NCI-H2196 (cell line): ENCODE results near the gene AKNAD1.
"Not testable (repeated sequence)": the region's sequence is repeated elsewhere in the genome, so short reads cannot be mapped to it uniquely, and the experiment has no call there.

ENCODE experiments used
- DNase-seq: peaks from one replicate; lab custom pipeline; 2025; ENCODE audit not compliant: unreplicated experiment; lab: John Stamatoyannopoulos, UW

AKNAD1 gene, protein sequence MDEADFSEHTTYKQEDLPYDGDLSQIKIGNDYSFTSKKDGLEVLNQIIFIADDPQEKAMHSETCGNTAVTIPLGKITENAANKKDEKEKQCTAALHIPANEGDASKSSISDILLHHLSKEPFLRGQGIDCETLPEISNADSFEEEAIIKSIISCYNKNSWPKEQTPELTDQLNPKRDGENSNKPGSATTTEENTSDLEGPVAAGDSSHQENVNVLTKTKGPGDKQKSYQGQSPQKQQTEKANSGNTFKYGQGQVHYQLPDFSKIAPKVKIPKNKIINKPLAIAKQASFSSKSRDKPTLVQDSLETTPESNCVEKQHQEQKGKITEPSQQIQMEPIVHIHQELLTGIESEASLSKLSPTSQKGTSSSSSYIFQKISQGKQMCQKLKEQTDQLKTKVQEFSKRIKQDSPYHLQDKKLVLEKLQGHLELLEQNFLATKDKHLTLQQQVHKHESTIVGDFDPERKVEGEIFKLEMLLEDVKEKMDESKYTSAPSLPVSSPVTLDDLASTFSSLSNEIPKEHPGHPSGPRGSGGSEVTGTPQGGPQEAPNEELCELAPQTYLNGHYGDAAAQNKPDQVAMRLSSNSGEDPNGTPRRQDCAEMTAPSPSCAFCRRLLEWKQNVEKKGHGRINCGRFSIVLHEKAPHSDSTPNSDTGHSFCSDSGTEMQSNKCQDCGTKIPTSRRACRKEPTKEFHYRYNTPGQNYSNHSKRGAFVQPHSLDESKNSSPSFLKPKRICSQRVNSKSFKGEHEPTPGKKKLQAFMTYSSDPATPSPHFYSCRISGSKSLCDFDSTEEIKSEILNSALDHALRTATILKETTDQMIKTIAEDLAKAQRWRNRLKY

DNA sequence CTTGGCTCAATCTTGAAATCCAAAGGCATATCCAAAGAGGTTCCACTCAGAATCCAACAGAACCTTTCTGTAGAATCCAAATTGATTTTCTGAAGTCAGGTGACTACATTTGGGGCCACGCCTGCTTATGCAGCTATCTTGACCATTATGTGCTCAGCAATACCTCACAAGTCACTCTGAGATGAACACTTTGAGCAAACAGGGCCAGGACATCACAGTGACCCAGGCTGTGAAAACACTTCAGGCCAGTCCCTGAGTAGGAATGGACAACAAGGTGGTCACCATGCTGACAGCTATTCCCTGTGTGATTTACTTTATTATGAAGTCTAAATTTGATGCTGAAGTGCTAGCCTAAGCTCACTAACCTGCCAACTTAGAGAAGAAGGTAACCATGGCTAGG, at the start of gene AKNAD1:
AKNAD1 (minus strand) TSS at position 101 of the 400 bp plus-strand sequence. CDS start 4,430 bp downstream, outside the sequence.
- no peak for DNase-seq

GRCh38 chr1:108901106-108901505, 44.2 kb upstream of the AKNAD1 start:
- no peak for DNase-seq

DNA sequence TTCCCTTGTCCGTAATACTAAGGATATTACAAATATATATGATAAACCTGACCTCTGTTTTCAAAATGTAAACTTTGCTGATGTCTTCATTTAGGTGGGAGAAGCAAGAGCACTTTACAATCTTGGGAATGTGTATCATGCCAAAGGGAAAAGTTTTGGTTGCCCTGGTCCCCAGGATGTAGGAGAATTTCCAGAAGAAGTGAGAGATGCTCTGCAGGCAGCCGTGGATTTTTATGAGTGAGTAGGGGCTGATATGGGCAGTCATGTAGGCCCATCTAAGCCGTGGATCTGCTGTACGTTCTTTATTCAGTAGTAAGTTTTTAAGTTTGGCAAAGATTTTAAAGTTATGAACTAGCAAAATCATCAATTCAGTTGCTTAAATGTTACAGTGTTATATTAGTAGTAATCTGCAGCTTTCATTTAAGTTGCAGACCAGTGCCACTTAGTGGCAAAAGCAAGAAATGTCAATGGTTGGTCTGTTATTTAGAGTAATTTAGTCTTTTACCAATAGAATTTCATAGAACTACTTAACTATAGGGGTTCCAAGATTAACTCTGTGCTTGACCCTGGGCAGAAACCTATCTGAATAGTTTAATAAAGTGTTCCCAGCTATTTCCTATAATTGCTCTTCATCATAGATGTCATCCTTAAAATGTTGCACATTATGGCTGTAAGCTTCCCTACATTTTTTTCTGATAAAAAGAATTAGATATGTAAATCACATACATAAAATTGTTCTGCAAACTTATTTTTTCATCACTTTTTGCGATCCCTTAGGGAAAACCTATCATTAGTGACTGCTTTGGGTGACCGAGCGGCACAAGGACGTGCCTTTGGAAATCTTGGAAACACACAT, 41.2 kb upstream of the AKNAD1 start:
- DNase-seq: peak; percentile 68

DNA sequence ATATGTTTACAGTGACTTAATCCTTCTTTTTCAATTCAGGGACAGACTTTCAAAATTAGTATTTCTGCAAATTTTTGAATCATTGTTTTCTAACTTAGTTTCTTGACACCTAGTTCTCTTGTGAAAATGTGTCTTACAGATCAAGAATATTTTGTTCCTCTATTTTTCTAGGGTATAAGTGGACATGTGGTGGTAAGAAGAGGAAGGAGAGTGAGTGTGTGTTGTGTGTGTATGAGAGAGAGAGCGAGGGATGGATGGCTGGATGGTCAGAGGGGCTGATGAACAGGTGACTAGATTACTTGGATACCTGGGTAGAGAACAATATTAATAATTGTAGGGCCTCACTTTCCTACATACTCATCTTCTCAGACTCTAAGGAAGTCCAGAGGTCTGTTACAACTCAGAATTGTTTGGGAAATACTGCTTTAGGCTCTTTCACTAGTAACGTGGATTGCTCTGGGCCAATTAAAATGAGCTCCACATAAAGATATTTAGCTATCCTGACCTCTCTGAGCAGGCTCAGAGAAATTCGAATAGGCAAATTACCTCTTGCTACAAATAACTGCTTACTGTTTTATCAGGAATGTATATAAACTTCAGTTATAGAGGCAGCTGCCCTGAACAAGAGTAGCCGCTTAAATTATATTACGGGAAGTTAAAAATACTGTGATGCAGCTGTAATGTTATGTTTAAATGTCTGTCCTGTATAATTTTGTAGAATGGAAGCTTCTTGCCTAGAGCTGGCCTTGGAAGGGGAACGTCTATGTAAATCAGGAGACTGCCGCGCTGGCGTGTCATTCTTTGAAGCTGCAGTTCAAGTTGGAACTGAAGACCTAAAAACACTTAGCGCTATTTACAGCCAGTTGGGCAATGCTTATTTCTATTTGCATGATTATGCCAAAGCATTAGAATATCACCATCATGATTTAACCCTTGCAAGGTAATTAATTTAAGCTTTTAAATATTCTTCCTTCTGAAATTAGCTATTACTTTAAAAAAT, 39.6 kb upstream of the AKNAD1 start:
- no peak for DNase-seq

- no peak for DNase-seq
Observed at GRCh38 chr1:108893141-108893530, 36.2 kb upstream of the AKNAD1 start.

- DNase-seq: no peak
Observed at GRCh38 chr1:108892356-108893140, 35.7 kb upstream of the AKNAD1 start.

DNA sequence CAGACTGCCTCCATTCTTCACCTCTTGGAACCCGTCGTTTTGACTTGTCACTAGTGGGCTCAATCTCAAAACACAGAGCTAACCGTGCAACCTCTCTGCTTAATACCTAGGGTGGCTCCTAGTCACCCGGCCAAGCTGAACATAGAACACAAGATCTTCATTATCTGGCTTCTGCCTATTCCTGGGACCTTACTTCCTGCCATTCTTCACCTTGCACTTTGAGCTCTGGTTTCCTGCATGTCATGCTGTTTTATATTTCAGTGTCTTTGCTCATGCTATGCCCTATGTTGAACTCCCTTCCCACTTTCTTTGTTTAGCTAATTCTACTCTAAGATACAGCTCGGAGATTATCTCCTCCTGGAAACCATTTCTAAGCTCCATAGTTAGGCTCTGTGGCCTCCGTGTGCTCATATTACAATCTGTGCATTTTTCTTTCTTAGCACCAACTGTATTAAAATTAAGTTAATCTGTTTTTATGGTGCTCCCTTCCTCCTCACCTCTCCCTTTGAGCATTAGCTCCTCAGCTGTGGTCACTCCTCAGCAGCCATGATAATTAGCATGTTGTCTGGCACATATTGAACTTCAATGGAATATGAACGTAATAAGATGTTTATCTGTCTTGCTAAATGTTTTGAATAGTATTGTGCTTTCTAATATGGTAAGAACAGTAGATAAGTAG, 33.0 kb upstream of the AKNAD1 start:
- DNase-seq: no peak

GRCh38 chr1:108889006-108889645, 32.2 kb upstream of the AKNAD1 start:
- DNase-seq: not testable (repeated sequence)

DNA sequence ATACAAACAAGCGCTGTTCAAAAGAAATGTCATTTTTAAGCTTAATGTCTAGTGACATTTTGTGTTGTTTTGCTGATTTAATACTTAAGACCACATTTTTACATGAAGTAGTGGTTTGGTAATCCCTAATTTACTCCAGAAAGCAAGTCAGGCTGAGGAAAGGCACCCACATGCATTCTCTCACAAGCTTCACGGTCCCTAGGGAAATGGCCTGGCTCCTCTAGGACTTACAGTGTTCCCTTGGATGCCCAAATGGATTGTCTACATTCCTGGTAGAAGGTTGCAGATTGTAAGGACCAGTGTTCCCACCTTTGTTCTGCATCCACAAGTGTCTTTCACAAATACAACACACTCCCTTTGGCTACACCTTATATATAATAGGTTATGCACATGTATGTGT, 29.4 kb upstream of the AKNAD1 start:
- no peak for DNase-seq

DNA sequence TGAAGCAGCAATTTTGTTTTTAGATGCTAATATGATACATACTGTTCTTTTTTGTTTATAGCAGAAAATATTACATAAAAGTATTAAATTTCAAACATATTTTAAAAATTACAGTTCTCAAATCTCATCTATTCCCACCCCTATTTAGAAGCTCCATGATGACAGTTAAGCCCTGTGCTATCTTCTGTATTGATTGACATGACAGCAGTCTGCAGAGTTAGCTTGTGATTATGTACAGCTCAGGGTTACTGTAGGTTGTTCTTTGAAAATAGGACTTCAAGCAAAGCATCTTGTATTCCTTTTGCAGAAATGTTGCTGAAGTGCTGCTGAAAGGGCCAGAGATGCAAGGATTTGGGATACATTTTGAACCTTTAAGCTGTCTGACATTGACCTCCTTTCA, 28.1 kb upstream of the AKNAD1 start:
- DNase-seq: no peak

GRCh38 chr1:108882837-108883236, 25.9 kb upstream of the AKNAD1 start:
- DNase-seq: no peak

- DNase-seq: no peak
Observed at GRCh38 chr1:108881369-108881768, 24.5 kb upstream of the AKNAD1 start.

GRCh38 chr1:108880850-108881249, 24.0 kb upstream of the AKNAD1 start:
- DNase-seq: no peak

GRCh38 chr1:108878678-108879077, 21.8 kb upstream of the AKNAD1 start:
- DNase-seq: no peak

- DNase-seq: no peak
Observed at GRCh38 chr1:108878160-108878469, 21.2 kb upstream of the AKNAD1 start.

GRCh38 chr1:108877348-108878159, 20.7 kb upstream of the AKNAD1 start:
- DNase-seq: no peak

DNA sequence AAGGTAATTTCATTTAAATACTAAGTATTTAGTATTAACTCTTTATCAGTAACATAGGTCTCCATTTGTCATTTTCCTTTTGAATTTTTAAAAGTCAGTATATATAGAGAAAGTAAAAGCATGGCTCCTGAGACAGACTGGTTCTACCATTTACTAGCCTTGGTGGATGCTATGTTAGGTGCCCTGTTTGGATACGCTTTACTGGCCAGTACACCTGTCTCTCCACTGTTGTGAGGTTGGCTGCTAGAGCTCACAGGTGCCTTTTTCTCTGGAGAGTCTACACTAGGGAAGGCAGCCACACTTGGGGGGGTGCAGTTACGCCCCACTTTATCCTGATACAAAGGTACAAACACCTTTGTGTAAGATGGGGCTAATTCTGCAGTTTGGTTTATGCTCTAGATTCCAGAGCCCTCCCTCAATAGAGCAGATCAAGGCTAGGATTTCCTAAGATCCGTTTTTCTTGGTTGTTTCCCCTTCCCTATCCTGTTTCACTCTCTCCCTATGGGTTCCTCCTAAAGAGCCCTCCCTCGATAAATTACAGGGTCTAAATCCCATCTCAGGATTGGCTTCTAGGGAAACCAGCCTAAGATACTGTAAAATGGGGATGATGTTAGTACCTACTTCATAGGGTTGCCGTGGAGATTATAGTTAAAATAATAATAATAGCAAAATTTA, 14.3 kb upstream of the AKNAD1 start:
- DNase-seq: no peak
